D721Med (cell line): Measurements from ENCODE around the gene TMC4.

Experiments used
- DNase-seq: peaks from one replicate; pipeline ENCODE4 v3.0.0; 2011; ENCODE audit warnings: low spot score; ENCODE audit not compliant: insufficient read length
- FAIRE-seq: peaks from 2 replicates; lab custom pipeline; 2011; peaks lifted over from hg19 to GRCh38; lab: Jason Lieb, UNC
- CTCF ChIP-seq: IDR thresholded peaks from 2 replicates; pipeline ENCODE4 v1.5.1; 2012; ENCODE audit warnings: mild to moderate bottlenecking, control low read depth; ENCODE audit not compliant: insufficient read depth; ENCODE audit errors: missing control alignments

TMC4 gene

DNA sequence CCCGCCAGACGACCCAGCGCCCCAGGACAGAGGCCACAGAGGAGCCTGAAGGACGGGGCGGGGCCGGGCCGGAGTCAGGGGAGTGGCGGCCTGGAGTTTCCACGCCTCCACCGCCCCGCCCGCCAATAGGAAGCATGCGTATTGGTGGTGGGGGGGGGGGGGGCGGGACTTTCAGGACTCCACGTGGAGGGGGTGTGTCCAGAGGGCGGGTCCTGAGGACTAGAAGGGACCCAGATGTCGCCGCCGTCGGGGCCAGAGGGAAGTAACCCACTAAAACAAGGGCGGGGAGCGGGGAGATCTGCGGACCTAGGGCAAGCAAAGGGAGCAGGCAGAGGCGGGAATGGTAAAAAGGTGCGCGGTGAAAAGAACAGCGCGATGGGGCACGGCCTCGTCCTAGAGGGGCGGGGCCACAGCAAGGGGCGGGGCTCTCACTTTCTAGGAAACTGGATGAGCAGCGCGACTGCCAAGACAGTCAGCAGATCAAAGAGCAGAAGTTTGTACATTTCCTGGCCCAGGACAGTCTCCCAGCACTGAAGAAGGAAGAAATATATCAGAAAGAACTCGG is 10.6 kb downstream of the TMC4 start:
- FAIRE-seq (no peak), DNase-seq (no peak)
- no peak for TF ChIP-seq CTCF

- FAIRE-seq (no peak), DNase-seq (no peak)
- no peak for TF ChIP-seq CTCF
Measured at GRCh38 chr19:54160854-54161253, 12.1 kb downstream of the TMC4 start.

GRCh38 chr19:54160182-54160811 is 12.7 kb downstream of the TMC4 start:
- DNase-seq: no peak
- TF ChIP-seq CTCF: no peak
- FAIRE-seq: no peak

- TF ChIP-seq CTCF: no peak
- DNase-seq (peak; percentile 92), FAIRE-seq (peak; percentile 86)
Measured at GRCh38 chr19:54159352-54160181, 13.4 kb downstream of the TMC4 start, which contains the start of gene LENG1. Gene LENG1 (minus strand): TSS chr19:54159721. CDS start chr19:54159695, 26 bp downstream.

GRCh38 chr19:54158812-54159351 is 14.1 kb downstream of the TMC4 start:
- DNase-seq (no peak), FAIRE-seq (no peak)
- TF ChIP-seq CTCF: no peak

DNA sequence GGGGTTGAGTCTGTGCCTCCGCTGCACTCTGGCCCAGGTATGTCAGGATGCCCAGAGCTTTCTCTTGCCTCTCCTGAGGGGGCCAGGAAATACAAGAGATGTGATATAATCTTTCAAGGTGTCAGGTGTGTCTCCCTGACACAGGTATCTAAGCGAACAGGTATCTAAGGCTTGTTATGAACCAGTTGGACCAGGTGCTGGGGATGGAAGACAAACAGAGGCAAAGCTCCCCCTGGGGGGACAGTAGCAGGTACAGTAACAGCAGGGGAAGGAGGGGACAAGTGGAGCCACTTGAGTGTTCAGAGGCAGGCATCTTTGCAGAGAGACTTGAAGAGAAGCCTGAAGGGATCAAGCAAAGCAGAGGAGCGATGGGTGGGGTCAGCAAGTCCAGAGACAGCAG is 16.0 kb downstream of the TMC4 start:
- no peak for FAIRE-seq
- no peak for DNase-seq
- TF ChIP-seq CTCF: no peak
